ENCODE data around the gene MCAM.

DNA sequence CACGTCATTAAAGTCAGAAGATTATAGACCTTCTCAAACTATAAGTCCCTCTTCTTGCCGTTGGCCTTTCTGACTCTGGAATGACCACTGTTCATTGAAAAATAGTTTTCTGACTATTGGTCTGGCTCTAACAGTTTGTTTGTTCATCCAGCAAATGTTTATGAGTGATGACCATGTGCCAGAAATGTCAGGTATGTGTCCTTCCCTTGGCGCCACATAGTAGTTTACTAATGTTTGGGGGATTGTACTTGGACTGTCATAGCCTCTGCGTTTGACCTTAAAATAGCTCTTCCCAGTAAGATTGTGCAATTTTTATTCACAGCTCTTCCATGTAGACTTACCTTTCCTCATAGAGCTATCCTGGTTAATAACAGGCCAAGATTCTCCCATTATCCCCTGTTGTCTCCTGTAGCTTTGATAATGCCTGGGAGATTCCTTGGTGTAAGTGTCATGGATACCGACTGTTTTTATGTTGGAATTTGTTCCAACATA, 13.7 kb downstream of the MCAM start:
- TF ChIP-seq, protein P1, sequence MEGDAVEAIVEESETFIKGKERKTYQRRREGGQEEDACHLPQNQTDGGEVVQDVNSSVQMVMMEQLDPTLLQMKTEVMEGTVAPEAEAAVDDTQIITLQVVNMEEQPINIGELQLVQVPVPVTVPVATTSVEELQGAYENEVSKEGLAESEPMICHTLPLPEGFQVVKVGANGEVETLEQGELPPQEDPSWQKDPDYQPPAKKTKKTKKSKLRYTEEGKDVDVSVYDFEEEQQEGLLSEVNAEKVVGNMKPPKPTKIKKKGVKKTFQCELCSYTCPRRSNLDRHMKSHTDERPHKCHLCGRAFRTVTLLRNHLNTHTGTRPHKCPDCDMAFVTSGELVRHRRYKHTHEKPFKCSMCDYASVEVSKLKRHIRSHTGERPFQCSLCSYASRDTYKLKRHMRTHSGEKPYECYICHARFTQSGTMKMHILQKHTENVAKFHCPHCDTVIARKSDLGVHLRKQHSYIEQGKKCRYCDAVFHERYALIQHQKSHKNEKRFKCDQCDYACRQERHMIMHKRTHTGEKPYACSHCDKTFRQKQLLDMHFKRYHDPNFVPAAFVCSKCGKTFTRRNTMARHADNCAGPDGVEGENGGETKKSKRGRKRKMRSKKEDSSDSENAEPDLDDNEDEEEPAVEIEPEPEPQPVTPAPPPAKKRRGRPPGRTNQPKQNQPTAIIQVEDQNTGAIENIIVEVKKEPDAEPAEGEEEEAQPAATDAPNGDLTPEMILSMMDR (IDR thresholded peaks at IDR 0.05): no peak
- no peak for TF ChIP-seq POLR2A (IDR thresholded peaks at IDR 0.05)
